ENCODE measurements around the gene POR. TPM values are rescaled to one million over a fixed set of nuclear protein-coding genes. Genes with fewer than 3 reads are reported as not detected.
A peak's percentile ranks its signal among the peaks of the same experiment; 100 is the strongest.

Gene POR
- total and polyA plus RNA-seq, 2 of the 13 experiments (the other 11 are each of a cell fraction or from before 2014, with no cell fraction given): 145 to 266 TPM

- TF ChIP-seq RERE (CRISPR knock-in tag; IDR thresholded peaks at IDR 0.05; ENCODE audit: low read depth) (no peak), RXRA (CRISPR knock-in tag; IDR thresholded peaks at IDR 0.05) (peak; percentile 50; the same call in 1 of the 2 replicates), RNF219 (CRISPR knock-in tag; IDR thresholded peaks at IDR 0.05) (no peak), JUND (CRISPR knock-in tag; IDR thresholded peaks at IDR 0.05) (no peak), RBM22 (optimal IDR thresholded peaks at IDR 0.05; ENCODE audit: low read length) (no peak), MED13 (CRISPR knock-in tag; IDR thresholded peaks at IDR 0.05) (peak; percentile 90), LCORL (IDR thresholded peaks at IDR 0.05) (no peak), LCORL (CRISPR knock-in tag; IDR thresholded peaks at IDR 0.05) (peak; percentile 84), DNMT1 (CRISPR knock-in tag; IDR thresholded peaks at IDR 0.05) (no peak), ZNF543 (CRISPR knock-in tag; IDR thresholded peaks at IDR 0.05) (no peak; the same call in none of the 2 replicates), ZNF12 (CRISPR knock-in tag; IDR thresholded peaks at IDR 0.05) (no peak), ZBTB49 (CRISPR knock-in tag; IDR thresholded peaks at IDR 0.05; ENCODE audit: borderline replicate concordance) (no peak), ZNF761 (CRISPR knock-in tag; conservative IDR thresholded peaks at IDR 0.05) (peak; percentile 15; the same call in 1 of the 2 replicates), CREB1 (IDR thresholded peaks at IDR 0.05) (peak; percentile 58), CREB1 (CRISPR knock-in tag; IDR thresholded peaks at IDR 0.05) (no peak), ATF1 (CRISPR knock-in tag; IDR thresholded peaks at IDR 0.05) (no peak), ZNF775 (CRISPR knock-in tag; IDR thresholded peaks at IDR 0.05; ENCODE audit: borderline replicate concordance) (no peak), FOXA1 (IDR thresholded peaks at IDR 0.05) (no peak), FOXA1 (CRISPR knock-in tag; IDR thresholded peaks at IDR 0.05) (no peak; the same call in 1 of the 2 replicates), BRCA1 (CRISPR knock-in tag; IDR thresholded peaks at IDR 0.05) (peak; percentile 82), RNF2 (conservative IDR thresholded peaks at IDR 0.05; ENCODE audit: low read depth) (0 out of 2 replicates have a peak, but pooled peaks have one; percentile 13), GZF1 (CRISPR knock-in tag; IDR thresholded peaks at IDR 0.05) (no peak), SRSF1 (optimal IDR thresholded peaks at IDR 0.05; ENCODE audit: low read depth, low read length) (peak; percentile 47)
Observed at GRCh38 chr7:75914655-75915415, at the start of gene POR (continued).
